ENCODE results near the gene BEST1.
"Not testable (repeated sequence)": the region's sequence is repeated elsewhere in the genome, so short reads cannot be mapped to it uniquely, and the experiment has no call there.

Gene BEST1

DNA sequence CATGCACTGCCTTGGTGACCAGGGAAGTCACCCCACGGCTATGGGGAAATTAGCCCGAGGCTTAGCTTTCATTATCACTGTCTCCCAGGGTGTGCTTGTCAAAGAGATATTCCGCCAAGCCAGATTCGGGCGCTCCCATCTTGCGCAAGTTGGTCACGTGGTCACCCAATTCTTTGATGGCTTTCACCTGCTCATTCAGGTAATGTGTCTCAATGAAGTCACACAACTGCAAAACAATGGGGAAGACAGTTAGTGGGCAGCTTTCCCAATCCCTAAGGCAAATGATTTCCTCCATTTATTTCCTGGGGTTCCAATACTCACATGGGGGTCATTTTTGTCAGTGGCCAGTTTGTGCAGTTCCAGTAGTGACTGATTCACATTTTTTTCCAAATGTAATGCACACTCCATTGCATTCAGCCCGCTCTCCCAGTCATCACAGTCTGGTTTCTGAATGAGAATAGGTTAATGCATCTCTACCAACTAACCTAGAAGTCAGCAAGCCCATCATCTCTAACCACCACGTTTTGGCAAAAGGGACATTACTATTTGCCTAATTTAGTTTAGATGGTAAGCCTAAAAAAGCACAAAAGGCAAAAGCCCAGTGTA lies 14.6 kb downstream of the BEST1 start:
- DNase-seq = not testable (repeated sequence)

DNA sequence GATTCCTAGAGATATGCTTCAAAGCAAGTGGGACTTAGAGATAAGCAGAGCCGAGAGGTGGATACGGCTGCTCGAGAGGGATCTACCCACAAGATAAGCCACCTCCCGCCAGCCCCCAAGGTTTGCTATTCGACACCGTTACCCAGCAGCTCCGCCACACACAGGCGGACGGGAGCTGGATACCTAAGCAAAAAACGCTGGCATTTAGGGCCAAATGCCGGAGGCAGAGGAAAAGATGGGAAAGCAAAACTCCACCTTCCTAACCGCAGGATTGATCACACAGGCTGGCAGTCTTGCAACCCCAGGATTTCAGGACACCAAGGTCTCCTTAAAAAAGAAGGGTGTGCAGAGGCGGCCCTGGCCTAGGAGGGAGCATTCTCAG lies 16.6 kb downstream of the BEST1 start:
- DNase-seq = no peak

DNA sequence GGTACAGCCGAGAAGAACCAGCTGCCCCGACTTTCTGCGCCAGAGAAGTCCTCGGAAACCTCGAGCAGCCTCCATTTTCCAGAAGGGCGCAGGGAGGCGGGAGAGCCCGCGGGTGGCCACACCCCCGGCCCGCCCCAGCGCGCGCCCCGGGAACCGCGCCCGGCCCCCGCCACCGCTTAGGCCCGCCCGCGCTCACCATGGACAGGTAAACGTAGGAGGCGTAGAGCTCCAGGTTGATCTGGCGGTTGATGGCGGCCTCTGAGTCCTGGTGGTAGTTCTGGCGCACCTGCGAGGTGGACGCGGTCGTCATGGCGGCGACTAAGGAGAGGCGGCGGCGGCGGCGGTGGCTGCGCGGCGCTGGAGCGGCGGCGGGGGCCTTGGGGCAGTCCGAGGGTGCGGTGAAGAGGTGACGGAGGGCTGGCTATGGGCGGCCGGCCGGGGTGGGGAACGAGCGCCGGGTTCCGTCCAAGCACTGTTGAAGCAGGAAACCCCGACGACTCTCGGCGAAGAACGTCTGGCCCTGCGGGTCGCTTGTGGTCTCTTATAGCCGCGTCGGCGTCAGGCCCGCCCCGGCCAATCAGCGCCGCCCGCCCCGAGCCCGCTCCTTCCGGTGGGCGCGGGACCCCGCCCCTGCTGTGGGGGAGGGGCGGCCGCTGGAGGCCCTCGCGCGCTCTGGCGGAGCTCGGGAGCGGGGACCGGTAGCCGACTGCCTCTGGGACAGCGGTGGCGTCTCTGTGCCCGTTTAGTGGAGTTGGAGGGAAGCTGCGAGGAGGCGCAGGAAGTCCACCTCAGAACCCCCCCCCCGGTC lies 17.2 kb downstream of the BEST1 start, which contains the start of gene FTH1:
Gene FTH1, minus strand, starts transcription at position 519 of the 808 bp plus-strand sequence. Its CDS starts 209 bp downstream, at position 310.
- DNase-seq = peak; percentile 94

DNA sequence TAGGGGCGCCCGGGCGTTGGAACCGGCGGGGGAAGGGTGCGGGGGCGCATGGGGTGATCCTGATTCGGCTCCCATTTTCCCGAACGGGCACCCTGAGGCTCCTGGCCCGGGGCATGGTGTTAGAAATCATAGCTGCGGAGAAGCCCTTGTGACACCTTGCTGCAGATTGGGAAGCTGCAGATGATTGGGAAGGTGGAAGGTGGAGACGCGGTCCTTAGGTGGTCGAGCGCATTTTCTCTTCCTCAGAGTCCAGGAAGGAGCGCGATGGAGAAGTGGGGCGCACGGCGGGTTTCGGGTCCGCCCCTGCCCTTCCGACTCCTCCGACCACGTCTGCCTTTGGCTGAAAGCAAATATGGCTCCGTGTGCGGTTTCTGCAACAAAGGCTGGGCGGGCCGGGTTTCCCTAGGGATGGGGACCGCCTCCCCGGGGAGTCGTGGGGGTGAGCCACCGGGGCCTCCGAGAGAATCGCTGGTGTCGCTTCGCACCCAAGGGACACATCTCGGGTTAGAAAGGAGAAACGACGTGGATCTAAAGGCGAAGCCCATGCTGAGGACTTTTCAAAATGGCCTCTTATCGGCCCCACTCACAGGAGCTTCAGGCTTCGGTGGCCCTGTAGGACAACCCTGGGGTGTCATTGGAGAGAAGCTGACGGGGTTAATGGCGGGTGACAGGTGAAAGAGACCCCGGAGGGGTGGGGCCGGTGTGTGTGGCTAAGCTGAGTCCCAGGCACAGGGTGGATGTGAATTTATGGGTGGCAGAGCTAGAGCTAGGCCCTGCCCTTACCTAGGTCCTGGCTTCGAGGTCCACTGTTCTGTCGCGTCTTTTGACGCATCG lies 18.0 kb downstream of the BEST1 start:
- peak; percentile 63 for DNase-seq

DNA sequence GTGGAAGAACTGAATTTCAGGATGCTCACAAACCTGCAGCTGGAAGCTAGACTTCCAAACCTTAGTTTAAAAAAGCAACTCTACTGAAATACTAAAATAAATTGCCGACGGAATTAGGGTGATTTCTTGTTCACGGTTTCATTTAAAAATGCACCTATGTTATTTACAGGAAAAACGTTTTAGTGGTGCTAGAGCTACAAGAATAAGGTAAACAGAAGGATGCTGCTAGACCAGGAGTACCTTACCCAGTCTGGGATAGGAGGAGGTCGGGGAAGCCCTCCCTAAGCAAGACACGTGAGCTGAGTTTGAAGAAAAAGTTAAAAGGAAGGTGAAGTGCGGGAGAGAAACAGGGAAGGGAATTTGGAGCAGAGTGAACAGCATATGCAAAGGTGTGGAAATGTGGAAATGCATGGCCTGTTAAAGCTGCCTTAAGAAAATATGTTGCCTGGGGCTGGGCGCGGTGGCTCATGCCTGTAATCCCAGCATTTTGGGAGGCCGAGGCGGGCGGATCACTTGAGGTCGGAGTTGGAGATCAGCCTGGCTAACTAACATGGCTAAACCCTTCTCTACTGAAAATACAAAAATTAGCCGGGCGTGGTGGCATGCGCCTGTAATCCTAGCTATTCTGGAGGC lies 18.7 kb downstream of the BEST1 start:
- DNase-seq = no peak

DNA sequence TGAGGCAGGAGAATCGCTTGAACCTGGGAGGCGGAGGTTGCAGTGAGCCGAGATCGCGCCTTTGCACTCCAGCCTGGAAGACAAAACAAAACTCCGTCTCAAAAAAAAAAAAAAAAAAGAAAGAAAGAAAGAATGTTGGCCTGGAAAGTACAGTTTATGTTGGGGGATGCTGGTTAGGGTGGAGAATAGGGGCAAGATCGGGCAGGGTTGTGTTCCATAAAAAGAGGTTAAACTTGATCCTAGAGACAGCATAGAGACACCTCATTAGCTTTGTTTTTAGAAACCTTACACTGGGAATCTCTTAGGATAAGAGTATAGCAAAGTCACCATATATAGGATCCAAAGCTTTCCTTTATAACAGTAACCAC lies 19.2 kb downstream of the BEST1 start:
- no peak for DNase-seq

DNA sequence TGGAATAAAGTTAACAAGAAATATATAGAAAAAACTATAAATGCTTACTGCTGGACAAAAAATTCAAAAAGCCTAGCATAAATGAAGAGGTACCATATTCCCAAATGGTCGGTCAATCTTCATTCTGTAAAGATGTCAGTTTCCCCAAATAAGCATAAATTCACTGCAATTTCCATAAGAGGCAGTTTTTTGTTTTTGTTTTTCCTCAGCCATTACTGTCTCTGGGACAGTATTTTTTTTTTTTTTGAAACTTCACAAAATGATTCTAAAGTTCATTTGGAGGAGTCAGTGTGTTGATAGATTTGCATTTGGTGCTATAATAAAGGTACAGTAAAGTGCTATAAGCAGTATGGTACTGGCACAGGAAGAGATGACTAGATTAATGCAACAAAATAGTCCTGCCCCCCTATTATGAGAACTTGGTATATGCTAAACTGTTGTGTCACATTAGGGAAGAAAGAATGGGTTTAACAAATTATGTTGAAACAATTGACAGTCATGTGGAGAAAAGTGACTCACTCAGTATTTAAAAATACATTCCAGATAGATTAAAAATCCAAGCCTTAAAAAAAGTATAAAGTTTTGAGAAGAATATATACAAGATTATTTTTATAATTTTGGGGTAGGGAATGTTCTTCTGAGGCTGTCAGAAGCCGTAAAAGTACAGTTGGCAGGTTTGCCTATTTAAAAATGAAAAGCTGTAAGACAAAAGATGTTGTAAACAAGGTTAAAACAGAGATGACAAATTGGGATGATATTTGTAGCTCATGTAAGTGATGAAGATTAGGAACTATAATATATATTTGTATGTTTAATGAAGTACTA lies 19.9 kb downstream of the BEST1 start:
- DNase-seq = no peak

DNA sequence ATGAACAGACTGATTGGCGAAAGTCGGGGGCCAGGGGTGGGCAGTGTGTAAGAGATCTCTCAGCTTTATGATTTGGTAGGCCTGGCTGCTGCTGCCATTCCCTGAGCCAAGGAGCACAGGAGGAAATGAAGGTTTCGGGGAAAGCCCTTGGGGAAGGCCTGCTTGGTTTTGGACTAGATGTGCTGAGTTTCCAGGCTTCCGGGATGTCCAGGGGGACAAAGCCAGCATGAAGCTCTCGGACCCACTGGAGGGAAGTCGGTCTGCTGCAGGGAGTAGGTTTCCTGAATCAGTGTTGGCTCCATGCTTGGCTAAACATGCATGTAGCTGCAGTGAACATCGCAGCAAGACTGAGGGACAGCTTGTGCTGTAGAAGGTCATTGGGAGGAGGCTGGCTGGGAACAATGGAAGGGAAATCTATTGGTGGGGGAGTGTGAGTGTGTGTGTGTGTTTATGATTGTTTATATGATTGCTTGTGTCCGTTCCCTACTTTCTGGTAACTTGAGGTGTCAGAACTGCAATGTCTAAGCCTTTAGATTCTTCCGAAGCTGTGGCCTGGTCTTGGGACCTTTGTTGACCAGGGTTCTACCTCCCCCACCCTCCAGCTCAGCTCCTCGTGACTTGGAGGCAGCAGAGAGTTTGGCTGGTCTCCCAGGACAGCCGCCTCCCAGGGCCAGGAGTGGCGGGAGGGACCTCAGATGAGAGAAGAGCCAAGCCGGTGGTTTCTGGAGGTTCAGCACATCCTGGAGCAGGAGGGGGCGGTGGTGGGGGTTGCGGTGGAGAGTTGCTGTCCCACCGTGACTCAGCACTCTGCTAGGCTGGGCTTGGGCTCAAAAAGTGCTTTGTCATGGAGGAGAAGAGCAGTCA lies 21.3 kb downstream of the BEST1 start:
- peak; percentile 97 for DNase-seq

DNA sequence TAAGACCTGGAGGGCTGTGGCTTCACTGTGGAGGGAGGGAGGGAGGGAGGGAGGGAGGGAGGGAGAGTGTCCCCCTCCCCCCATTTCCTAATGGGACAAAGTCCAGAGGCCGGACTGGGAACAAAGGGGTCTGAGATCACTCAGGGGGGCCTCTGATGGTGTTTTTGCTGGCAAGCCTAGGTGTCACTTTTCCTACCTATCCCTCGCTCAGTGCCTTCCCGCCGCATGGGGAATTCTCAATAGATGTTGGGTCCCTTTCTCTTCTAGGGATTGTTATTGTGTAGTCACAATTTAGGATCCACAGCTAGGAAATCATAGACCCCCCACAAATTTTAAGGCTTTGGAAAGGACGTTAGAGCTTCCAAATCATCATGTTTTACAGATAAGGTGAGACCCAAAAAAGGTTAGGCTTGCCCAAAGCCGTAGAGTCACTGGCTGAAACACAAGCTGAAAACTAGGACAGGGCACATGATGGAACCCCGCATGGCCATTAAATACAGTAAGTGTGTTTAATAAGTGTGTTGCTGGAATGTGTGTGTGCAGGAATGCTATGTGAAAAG lies 22.0 kb downstream of the BEST1 start:
- DNase-seq = no peak

DNA sequence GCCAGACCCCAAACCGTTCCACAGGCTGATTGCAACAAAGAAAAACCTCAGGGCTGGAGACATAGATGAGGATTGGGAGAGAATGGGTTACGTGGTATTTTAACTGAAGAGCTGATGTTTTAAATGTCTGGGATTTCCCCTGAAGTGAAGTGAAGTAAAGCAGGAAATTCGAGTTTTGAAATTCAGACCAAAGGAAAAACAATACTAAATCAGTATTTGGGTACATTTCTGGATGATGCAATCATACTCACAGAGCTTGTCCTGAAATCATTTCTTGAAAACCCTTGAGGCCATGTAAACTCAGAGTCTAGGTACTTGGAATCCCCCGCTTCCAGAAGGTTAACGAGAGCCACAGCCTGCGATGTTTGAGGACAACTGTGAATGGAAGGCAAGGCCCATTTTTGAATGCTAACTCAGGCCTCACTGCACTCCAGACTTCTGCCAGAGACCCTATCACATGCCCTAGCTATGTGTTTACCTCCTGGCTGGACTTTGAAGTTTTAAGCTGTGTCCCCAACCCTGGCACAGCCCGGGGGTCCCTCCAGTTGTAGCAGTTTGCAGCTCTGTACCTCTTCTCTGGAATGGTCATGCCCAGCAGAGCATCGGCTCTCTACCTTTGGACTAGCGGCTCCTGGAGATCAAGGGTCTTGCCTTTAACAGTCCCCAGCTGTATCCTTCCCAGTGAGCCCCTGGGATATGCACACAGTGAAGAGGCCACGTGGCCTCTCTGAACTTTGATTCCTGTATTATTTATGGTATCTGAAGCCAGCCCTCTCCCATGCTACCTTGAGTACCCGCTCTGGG lies 22.7 kb downstream of the BEST1 start:
- no peak for DNase-seq

DNA sequence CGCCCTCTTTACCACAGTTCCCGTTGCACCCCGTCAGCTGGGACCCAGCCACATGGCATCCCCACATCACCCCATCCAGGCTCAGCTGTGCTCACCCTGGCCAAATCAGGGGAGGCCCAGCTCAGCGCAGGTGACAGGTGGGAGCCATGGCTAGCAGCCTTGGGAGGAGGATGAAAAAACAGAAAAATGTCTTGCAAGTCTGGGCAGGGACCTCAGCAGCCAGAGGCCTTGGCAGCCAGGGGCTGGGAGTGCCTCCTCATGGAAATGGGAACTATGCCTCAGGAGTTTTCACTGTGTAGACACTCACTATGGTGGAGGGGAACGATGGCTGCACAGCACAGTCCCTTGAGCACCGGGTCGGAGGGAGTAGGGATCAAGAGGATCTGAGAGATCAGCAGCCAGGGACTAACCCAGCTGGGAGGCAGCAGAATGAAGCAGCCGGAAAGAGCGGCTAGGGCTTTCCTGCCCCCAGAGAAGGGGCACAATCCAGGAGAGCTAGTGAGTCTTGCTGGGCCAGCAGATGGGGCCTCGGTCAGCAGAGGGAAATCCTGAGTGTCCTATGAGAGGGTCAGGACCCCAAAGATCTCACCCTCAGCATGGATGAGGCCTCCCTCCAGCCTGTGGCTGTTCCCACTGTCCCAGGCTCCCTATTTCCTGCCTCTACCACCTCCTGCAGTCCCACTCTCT lies 23.5 kb downstream of the BEST1 start:
- DNase-seq = no peak

DNA sequence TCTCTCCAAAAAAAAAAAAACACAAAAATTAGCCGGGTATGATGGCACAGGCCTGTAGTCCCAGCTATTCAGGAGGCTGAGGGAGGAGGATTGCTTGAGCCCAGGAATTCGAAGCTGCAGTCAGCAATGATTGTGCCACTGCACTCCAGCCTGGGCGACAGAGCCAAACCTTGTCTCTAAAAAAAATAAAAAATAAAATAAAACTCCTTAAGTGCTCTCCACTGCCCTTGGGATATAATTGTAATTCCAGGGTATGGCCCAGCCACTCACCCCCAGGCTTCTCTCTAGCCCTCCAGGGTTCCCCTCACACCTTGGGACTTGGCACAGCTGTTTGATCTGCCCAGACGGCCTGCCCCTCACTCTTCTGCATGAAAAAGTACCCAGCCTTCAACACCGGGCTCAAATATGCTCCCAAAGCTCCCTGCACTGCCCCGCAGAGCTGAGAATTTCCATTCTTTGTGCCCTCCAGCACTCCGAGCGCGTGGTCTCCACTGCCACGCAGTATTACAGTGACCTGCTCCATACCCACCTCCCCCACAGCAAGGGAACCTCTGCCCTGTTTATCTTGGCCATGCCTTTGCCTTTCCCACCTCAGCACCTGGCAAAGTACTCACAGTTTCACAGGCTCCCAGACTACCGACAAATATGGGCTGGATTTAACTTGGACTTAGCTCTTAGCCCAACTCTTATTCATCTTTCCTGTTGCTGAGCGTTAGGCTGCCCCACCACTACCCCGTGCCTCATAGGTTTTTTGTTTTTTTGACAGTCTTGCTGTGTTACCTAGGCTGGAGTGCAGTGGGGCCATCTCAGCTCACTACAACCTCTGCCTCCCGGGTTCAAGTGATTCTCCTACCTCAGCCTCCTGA lies 24.8 kb downstream of the BEST1 start:
- peak; percentile 83 for DNase-seq

DNA sequence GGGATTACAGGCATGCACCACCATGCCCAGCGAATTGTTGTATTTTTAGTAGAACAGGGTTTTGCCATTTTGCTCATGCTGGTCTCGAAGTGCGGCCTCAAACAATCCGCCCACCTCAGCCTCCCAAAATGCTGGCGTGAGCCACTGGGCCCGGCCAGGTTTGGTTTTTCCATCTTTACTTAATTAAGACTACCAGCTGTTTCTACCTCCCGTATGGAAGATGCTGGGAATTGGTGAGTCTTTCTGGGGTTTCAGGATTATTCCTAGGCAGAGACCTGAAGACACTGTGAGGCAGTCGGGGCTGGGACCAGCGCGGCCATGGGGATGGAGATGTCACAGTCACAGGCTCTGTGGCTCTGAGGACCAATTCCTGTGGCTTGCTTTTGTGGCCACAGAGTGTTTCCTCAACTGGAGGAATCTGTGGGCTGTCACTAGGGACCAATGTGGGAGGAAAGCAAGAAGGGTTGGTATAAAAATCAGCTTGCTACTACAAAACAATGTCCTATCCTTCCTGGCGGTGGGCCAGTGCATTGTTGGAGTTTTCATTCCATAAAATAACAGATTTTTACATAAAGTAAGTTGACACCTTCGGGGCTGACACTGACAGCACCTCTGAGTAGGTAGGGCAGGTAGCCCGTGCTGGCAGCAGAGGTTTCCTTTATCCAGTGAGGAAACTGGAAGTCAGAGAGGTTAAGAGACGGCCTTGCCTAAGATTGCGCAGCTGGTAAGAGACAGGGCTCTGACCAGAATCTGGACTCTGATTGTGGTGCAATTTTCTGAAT lies 25.7 kb downstream of the BEST1 start:
- no peak for DNase-seq

DNA sequence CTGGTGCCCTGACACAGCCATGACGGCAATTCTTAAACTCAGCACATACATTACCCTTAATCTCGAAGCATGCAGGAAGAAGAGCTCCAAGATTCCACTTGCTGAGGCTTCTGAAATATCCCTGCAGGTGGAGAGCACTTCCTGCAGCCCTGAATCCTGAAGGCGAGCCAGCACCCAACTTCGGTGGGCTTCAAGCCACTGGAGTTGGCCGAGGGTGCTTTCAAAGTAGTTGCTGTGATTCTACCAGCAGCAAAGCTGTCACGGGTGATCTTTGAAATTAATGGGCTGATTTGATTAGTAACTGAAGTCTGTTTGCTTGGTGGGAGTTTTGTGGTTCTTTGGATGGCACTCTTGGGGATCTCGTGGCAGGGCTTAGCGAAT lies 26.3 kb downstream of the BEST1 start:
- no peak for DNase-seq

DNA sequence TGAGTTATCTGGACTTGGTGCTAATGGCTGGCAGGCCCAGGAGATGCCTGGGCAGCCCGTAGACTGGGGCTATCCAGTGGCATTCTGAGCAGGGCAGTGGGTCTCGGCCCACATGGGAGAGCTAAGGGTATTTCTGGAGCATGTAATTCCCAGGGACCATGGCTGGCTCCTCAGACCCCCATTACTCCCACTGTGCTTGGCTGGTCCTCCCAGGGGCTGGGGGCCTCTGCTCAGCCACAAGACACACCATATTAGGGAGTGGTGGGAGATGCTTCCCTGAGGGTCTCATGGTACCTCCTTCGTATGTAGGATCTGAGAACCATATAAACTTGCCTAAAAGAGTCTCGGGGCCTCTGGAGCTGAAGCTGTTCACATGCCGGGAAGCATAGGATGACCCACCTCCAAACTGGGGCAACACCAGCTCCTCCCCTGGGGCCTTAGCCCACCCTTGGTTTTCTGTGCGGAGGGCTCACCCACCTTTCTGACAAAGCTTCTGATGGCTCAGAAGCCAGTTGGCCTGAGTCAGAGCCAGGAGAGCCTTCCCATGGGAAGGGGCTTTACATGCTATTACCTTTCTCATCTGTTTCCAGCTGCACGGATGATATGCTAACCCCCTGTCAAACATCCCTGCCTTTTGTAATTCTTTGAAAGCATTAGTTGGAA lies 26.8 kb downstream of the BEST1 start:
- DNase-seq = no peak

DNA sequence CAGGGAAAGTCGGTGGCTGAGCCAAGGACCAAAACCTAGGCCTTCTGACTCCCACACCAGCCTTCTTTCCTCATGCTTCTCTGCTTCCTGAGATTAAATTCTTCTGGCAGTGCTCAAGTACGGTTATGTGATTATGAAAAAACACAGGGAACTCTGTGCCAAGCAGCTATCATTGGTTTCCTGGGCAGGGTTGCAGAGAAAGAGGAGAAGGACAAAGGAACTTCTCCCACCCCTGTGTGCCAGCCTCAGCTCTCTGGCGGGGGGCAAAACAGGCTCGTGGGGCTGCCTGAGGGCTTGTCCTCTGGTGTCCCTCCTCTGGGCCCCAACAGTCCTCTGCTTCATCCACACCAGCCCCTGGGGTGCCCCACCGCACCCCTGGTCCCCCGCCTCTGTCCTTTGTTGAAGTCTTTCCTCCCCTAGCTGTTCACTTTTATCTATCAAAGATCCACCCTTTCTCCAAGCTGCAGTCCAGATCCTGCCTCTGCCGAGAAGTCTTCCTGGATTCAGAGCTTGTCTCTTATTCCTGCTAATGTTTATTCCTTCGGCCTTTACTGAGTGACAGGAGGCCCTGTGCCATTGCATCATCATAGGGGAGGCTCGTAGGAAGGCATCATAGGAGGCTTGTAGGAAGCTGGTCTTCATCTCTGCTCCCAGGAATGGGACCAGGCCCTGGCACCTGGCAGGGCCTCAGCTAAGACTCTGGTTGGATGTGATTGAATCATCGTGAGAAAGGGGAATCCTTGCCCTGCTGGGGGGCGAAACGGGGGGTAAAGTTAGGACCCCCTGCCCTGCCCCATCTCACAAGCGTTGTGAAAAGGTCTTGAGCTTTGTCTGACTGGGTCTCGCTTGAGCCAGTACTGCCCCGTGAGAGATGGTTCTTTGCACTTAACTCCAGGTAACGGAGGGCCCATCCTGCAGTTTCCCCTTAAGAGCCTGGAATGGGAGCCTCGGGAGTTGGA lies 28.8 kb downstream of the BEST1 start:
- no peak for DNase-seq
